Activated naive CD8-positive, alpha-beta T cell treated with anti-CD3 and anti-CD28 coated beads for 36 hours (primary cell): ENCODE results near the gene DCTD. TPM values are rescaled to one million over a fixed set of nuclear protein-coding genes. Genes with fewer than 3 reads are reported as not detected.

Source experiments
- DNase-seq: peaks from one replicate; pipeline ENCODE4 v3.0.0; 2021
- H3K27ac Mint-ChIP-seq: one replicate; pipeline ENCODE4 v1.8.0; 2022; ENCODE audit warnings: mild to moderate bottlenecking, moderate library complexity, mixed read lengths
- H3K27me3 Mint-ChIP-seq: one replicate; pipeline ENCODE4 v1.8.0; 2022; ENCODE audit warnings: mild to moderate bottlenecking, mixed read lengths
- H3K36me3 Mint-ChIP-seq: one replicate; pipeline ENCODE4 v1.8.0; 2021; ENCODE audit warnings: mild to moderate bottlenecking, mixed read lengths
- H3K4me1 Mint-ChIP-seq: one replicate; pipeline ENCODE4 v1.8.0; 2021; ENCODE audit warnings: mixed read lengths
- H3K4me3 Mint-ChIP-seq: one replicate; pipeline ENCODE4 v1.8.0; 2022; ENCODE audit warnings: mild to moderate bottlenecking, moderate library complexity, mixed read lengths
- H3K9me3 Mint-ChIP-seq: one replicate; pipeline ENCODE4 v1.8.0; 2022; ENCODE audit warnings: mixed read lengths
- total RNA-seq, 2 experiments: library from RNA; stranded (reverse); gene quantifications; one replicate each; pipeline ENCODE4 v1.2.3, GENCODE V29; 2021

Gene DCTD
- total RNA-seq, 2 experiments from 2014 or later = 160 to 167 TPM

GRCh38 chr4:182855312-182855711 lies 61.9 kb downstream of the DCTD start:
- no peak overlapping the region for H3K4me3 Mint-ChIP-seq
- no peaks in the 10 kb centered on the region for H3K27me3 Mint-ChIP-seq
- peaks cover 3% of the 10 kb centered on the region for H3K9me3 Mint-ChIP-seq
- H3K4me1 Mint-ChIP-seq = no peaks in the 10 kb centered on the region
- DNase-seq = no peak
- no peak overlapping the region for H3K27ac Mint-ChIP-seq
- H3K36me3 Mint-ChIP-seq = peaks cover 14% of the 10 kb centered on the region

GRCh38 chr4:182854466-182854865 lies 62.7 kb downstream of the DCTD start:
- Mint-ChIP-seq H3K27me3 (no peaks in the 10 kb centered on the region), H3K27ac (no peak overlapping the region), H3K9me3 (peaks cover 3% of the 10 kb centered on the region), H3K36me3 (peaks cover 11% of the 10 kb centered on the region), H3K4me3 (no peak overlapping the region), H3K4me1 (no peaks in the 10 kb centered on the region)
- DNase-seq = no peak

GRCh38 chr4:182853731-182854330 lies 63.4 kb downstream of the DCTD start:
- DNase-seq = no peak
- H3K27me3 Mint-ChIP-seq = no peaks in the 10 kb centered on the region
- peaks cover 11% of the 10 kb centered on the region for H3K36me3 Mint-ChIP-seq
- H3K27ac Mint-ChIP-seq = no peak overlapping the region
- H3K4me3 Mint-ChIP-seq = no peak overlapping the region
- peaks cover 3% of the 10 kb centered on the region for H3K9me3 Mint-ChIP-seq
- H3K4me1 Mint-ChIP-seq = no peaks in the 10 kb centered on the region

GRCh38 chr4:182848685-182849084 lies 68.5 kb downstream of the DCTD start:
- Mint-ChIP-seq H3K27me3 (peaks cover 6% of the 10 kb centered on the region), H3K4me3 (no peak overlapping the region), H3K9me3 (peaks cover 3% of the 10 kb centered on the region), H3K36me3 (peaks cover 3% of the 10 kb centered on the region), H3K27ac (no peak overlapping the region), H3K4me1 (no peaks in the 10 kb centered on the region)
- no peak for DNase-seq

- Mint-ChIP-seq H3K9me3 (peaks cover 2% of the 10 kb centered on the region), H3K27ac (no peak overlapping the region), H3K36me3 (no peaks in the 10 kb centered on the region), H3K4me1 (no peaks in the 10 kb centered on the region), H3K27me3 (peaks cover 6% of the 10 kb centered on the region), H3K4me3 (no peak overlapping the region)
- no peak for DNase-seq
Measured at GRCh38 chr4:182847576-182848450, 69.4 kb downstream of the DCTD start.

- H3K4me3 Mint-ChIP-seq = no peak overlapping the region
- DNase-seq = no peak
- H3K9me3 Mint-ChIP-seq = no peaks in the 10 kb centered on the region
- no peak overlapping the region for H3K27ac Mint-ChIP-seq
- H3K4me1 Mint-ChIP-seq = no peaks in the 10 kb centered on the region
- peaks cover 7% of the 10 kb centered on the region for H3K27me3 Mint-ChIP-seq
- no peaks in the 10 kb centered on the region for H3K36me3 Mint-ChIP-seq
Measured at GRCh38 chr4:182846036-182846435, 71.2 kb downstream of the DCTD start.

GRCh38 chr4:182845618-182846017 lies 71.6 kb downstream of the DCTD start:
- no peaks in the 10 kb centered on the region for H3K36me3 Mint-ChIP-seq
- no peak overlapping the region for H3K27ac Mint-ChIP-seq
- H3K4me3 Mint-ChIP-seq = no peak overlapping the region
- no peaks in the 10 kb centered on the region for H3K4me1 Mint-ChIP-seq
- no peaks in the 10 kb centered on the region for H3K9me3 Mint-ChIP-seq
- peaks cover 11% of the 10 kb centered on the region for H3K27me3 Mint-ChIP-seq
- DNase-seq = no peak

GRCh38 chr4:182843808-182844325 lies 73.3 kb downstream of the DCTD start:
- H3K4me1 Mint-ChIP-seq = no peaks in the 10 kb centered on the region
- no peaks in the 10 kb centered on the region for H3K9me3 Mint-ChIP-seq
- peaks cover 19% of the 10 kb centered on the region for H3K27me3 Mint-ChIP-seq
- H3K36me3 Mint-ChIP-seq = no peaks in the 10 kb centered on the region
- H3K4me3 Mint-ChIP-seq = no peak overlapping the region
- no peak for DNase-seq
- H3K27ac Mint-ChIP-seq = no peak overlapping the region

GRCh38 chr4:182842759-182843390 lies 74.3 kb downstream of the DCTD start:
- no peak overlapping the region for H3K4me3 Mint-ChIP-seq
- no peaks in the 10 kb centered on the region for H3K4me1 Mint-ChIP-seq
- DNase-seq = no peak
- peaks cover 27% of the 10 kb centered on the region for H3K27me3 Mint-ChIP-seq
- H3K27ac Mint-ChIP-seq = no peak overlapping the region
- no peaks in the 10 kb centered on the region for H3K9me3 Mint-ChIP-seq
- no peaks in the 10 kb centered on the region for H3K36me3 Mint-ChIP-seq

- no peak for DNase-seq
- H3K27ac Mint-ChIP-seq = no peak overlapping the region
Measured at GRCh38 chr4:182842104-182842600, 75.0 kb downstream of the DCTD start.

GRCh38 chr4:182840108-182840507 lies 77.1 kb downstream of the DCTD start:
- H3K4me1 Mint-ChIP-seq = no peaks in the 10 kb centered on the region
- no peak overlapping the region for H3K4me3 Mint-ChIP-seq
- H3K27ac Mint-ChIP-seq = no peak overlapping the region
- H3K36me3 Mint-ChIP-seq = no peaks in the 10 kb centered on the region
- no peaks in the 10 kb centered on the region for H3K9me3 Mint-ChIP-seq
- DNase-seq = no peak
- H3K27me3 Mint-ChIP-seq = peaks cover 53% of the 10 kb centered on the region

More at GRCh38 chr4:182842104-182842600, 75.0 kb downstream of the DCTD start:
- Mint-ChIP-seq H3K36me3 (no peaks in the 10 kb centered on the region), H3K27me3 (peaks cover 33% of the 10 kb centered on the region), H3K4me1 (no peaks in the 10 kb centered on the region), H3K9me3 (no peaks in the 10 kb centered on the region), H3K4me3 (no peak overlapping the region)

Other genes starting within 250 kb of the DCTD start
- gene WWC2, start 181.9 kb upstream of the DCTD start, total RNA-seq = 1 to 10 TPM; 4.4 to 4.6 TPM